Tibial artery (tissue), 4 donors: ENCODE measurements around the gene PGM1.

Experiments used
- DNase-seq, 2 donors: peaks; one replicate each; pipeline ENCODE4 v3.0.0-alpha.2; 2019
- H3K27ac ChIP-seq, 2 donors: fragments of 200-600 bp; sonication (generic) in 1 of 2; 1 replicate in 1 of 2; 2 replicates in 1 of 2; pipeline ENCODE4 v1.5.1; 2018 to 2019; ENCODE audit warnings: mild to moderate bottlenecking in 1 of 2
- H3K27me3 ChIP-seq, 2 donors: fragments of 200-600 bp; sonication (generic) in 1 of 2; one replicate each; pipeline versions ENCODE4 v1.5.1 to v1.6.0; 2016 to 2019
- H3K36me3 ChIP-seq, 3 donors: fragments of 200-600 bp; sonication (generic) in 2 of 3; one replicate each; pipeline ENCODE4 v1.5.1; 2016 to 2019; ENCODE audit warnings: mild to moderate bottlenecking in 2 of 3
- H3K4me1 ChIP-seq, 4 donors: fragments of 200-600 bp; sonication (generic) in 2 of 4; 1 replicate in 3 of 4; 2 replicates in 1 of 4; pipeline ENCODE4 v1.5.1; 2016 to 2019
- H3K4me3 ChIP-seq, 2 donors: fragments of 200-600 bp; sonication (generic) in 1 of 2; 1 replicate in 1 of 2; 2 replicates in 1 of 2; pipeline ENCODE4 v1.5.1; 2018 to 2019; ENCODE audit warnings: mild to moderate bottlenecking in 2 of 2
- H3K9me3 ChIP-seq, 3 donors: fragments of 200-600 bp; sonication (generic) in 1 of 3; one replicate each; pipeline ENCODE4 v1.5.1; 2016 to 2019
- CTCF ChIP-seq, 2 experiments: fragments of 200-600 bp in 1 of 2; fragments of 450-650 bp in 1 of 2; IDR thresholded peaks; one replicate each; pipeline ENCODE4 v1.5.1; 2017 to 2019; ENCODE audit warnings: antibody characterized with exemption in 2 of 2, mild to moderate bottlenecking in 1 of 2, moderate library complexity in 1 of 2
- intact Hi-C: fragments of 100-400 bp; cut with DNase I; formaldehyde crosslinking; loops from one replicate; pipeline ENCODE4 v1.15.0; 2023; ENCODE audit warnings: low total_unique reads

The PGM1 gene

DNA sequence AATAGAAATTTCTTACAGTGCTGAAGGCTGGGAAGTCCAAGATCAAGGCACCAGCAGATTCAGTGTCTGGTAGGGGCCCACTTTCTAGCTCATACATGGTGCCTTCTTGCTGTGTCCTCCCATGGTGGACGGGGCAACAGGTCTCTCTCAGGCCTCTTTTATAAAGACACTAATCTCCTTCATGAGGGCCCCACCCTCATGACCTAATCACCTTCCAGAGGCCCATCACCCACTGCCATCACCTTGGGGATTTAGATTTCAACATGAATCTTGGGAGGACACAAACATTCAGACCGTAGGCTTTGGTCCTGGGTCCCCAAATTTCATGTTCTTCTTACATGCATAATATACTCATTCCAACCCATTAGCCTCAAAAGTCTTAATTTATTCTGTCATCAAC, 71.5 kb downstream of the PGM1 start:
- no peak overlapping the region for H3K27ac ChIP-seq
- peaks cover 1 to 3% (median 1%) of the 10 kb centered on the region in 3 donors for H3K36me3 ChIP-seq
- DNase-seq: no peak
- H3K4me1 ChIP-seq: peaks cover 0 to 17% (median 5%) of the 10 kb centered on the region in 4 donors
- TF ChIP-seq CTCF (IDR thresholded peaks at IDR 0.05): no peak
- intact Hi-C loops: no loop called here
- no peaks in the 10 kb centered on the region for H3K27me3 ChIP-seq
- no peak overlapping the region for H3K4me3 ChIP-seq
- H3K9me3 ChIP-seq: no peaks in the 10 kb centered on the region

DNA sequence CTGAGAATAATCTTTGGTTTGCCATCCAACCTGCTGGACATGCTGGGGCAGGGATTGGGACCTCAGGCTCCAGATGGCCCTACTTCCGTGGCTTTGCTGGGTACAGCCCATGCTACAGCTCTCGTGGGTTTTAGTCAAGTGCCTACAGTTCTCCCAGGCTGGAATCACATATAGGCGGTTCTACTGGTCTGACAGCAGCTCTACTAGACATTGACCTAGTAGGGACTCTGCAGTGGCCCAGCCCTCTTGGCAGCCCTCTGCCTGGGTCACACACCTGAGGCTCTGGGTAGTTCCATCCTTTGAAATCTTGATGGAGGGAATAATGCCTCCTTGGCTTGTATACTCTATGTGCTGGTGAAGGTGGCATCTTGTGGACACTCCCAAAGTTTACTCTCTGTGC, 72.2 kb downstream of the PGM1 start:
- H3K36me3 ChIP-seq: no peaks in the 10 kb centered on the region
- H3K4me1 ChIP-seq: peaks cover 0 to 17% (median 5%) of the 10 kb centered on the region in 4 donors
- intact Hi-C loops: no loop called here
- no peak for TF ChIP-seq CTCF (IDR thresholded peaks at IDR 0.05)
- no peak overlapping the region for H3K4me3 ChIP-seq
- no peak overlapping the region for H3K27ac ChIP-seq
- H3K27me3 ChIP-seq: no peaks in the 10 kb centered on the region
- DNase-seq: no peak
- no peaks in the 10 kb centered on the region for H3K9me3 ChIP-seq

DNA sequence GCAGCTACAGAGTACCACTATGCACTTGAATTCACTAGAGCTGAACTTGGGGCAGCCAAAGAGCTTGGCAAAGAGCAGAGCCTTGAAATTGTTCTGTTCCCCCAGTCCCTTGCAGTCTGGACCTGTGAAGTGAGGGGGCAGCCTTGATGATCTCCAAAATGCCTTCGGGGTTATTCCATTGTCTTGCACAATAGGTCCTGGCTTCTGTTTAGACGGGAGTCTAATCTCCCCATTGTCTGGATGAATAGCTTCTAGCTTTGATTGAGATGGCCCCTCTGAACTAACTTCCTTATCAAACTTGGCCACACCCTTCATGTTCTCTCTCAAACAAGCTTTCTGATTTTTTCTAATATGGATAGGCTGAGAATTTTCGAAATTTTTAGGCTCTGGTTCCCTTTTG, 72.6 kb downstream of the PGM1 start:
- no peak overlapping the region for H3K4me3 ChIP-seq
- no peaks in the 10 kb centered on the region for H3K9me3 ChIP-seq
- intact Hi-C loops: no loop called here
- no peak for DNase-seq
- no peaks in the 10 kb centered on the region for H3K27me3 ChIP-seq
- no peak overlapping the region for H3K27ac ChIP-seq
- no peak for TF ChIP-seq CTCF (IDR thresholded peaks at IDR 0.05)
- H3K4me1 ChIP-seq: peaks cover 0 to 17% (median 5%) of the 10 kb centered on the region in 4 donors
- no peaks in the 10 kb centered on the region for H3K36me3 ChIP-seq

DNA sequence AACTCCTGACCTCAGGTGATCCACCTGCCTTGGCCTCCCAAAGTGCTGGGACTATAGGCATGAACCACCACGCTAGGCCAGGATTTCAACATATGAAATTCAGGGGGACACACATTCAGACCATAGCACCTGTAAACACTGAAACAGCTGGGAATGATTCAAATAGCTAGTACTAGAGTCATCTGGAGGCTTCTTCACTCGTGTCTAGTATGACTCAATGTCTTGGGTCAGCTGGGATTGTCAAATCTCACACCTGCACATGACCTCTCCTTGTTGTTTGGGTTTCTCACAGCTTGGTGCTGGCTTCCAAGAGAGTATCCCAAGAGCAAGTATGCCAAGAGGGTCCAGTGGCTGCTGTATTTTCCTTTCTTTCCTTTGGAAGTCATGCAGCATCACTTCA, 75.1 kb downstream of the PGM1 start:
- H3K4me1 ChIP-seq: peaks cover 0 to 4% (median 0%) of the 10 kb centered on the region in 4 donors
- intact Hi-C loops: no loop called here

GRCh38 chr1:63669151-63669961, 76.1 kb downstream of the PGM1 start:
- no peak overlapping the region for H3K27ac ChIP-seq

More for the DNA sequence above, 75.1 kb downstream of the PGM1 start:
- H3K9me3 ChIP-seq: no peaks in the 10 kb centered on the region
- no peaks in the 10 kb centered on the region for H3K27me3 ChIP-seq
- no peak overlapping the region for H3K27ac ChIP-seq
- DNase-seq: no peak
- no peak overlapping the region for H3K4me3 ChIP-seq
- no peaks in the 10 kb centered on the region for H3K36me3 ChIP-seq
- no peak for TF ChIP-seq CTCF (IDR thresholded peaks at IDR 0.05)

More at GRCh38 chr1:63669151-63669961, 76.1 kb downstream of the PGM1 start:
- Histone ChIP-seq H3K36me3 (no peaks in the 10 kb centered on the region), H3K27me3 (no peaks in the 10 kb centered on the region), H3K4me1 (peaks cover 0 to 10% (median 3%) of the 10 kb centered on the region in 4 donors), H3K9me3 (no peaks in the 10 kb centered on the region), H3K4me3 (no peak overlapping the region)
- intact Hi-C loops: no loop called here
- no peak for TF ChIP-seq CTCF (IDR thresholded peaks at IDR 0.05)
- DNase-seq: no peak
